H1 (cell line): ENCODE data around the gene KCTD2. TPM values are rescaled to one million over a fixed set of nuclear protein-coding genes. Genes with fewer than 3 reads are reported as not detected.

Experiments
- BCL11A ChIP-seq, 2 experiments: IDR thresholded peaks; one replicate each; pipeline ENCODE4 v1.6.1; 2011; ENCODE audit warnings: low read depth in 2 of 2, low read length in 2 of 2, mild to moderate bottlenecking in 2 of 2
- CEBPB ChIP-seq: IDR thresholded peaks from 2 replicates; pipeline ENCODE4 v1.6.1; 2012; ENCODE audit warnings: low read depth, low read length
- CHD7 ChIP-seq: fragments of 300-600 bp; sonication (generic); IDR thresholded peaks from 2 replicates; pipeline ENCODE4 v1.7.1; 2012; ENCODE audit warnings: low read length, moderate library complexity, mild to moderate bottlenecking, inconsistent platforms; ENCODE audit not compliant: insufficient replicate concordance
- POLR2A ChIP-seq, 2 experiments: IDR thresholded peaks; 1 replicate in 1 of 2; 2 replicates in 1 of 2; pipeline ENCODE4 v1.6.1; 2011; ENCODE audit warnings: low read depth in 2 of 2, low read length in 2 of 2, mild to moderate bottlenecking in 2 of 2; ENCODE audit errors: control extremely low read depth in 1 of 2
- ZNF274 ChIP-seq: IDR thresholded peaks from 2 replicates; pipeline ENCODE4 v1.7.0; 2012; ENCODE audit warnings: low read length, borderline replicate concordance; ENCODE audit errors: extremely low read depth
- polyA plus RNA-seq, 7 experiments: library from polyadenylated mRNA; depleted of rRNA in 3 of 7; stranded (reverse) in 5 of 7; unstranded in 2 of 7; fragments of >200 nt in 5 of 7; fragments of 200-250 nt in 2 of 7; gene quantifications; 1 replicate in 5 of 7; 2 replicates in 1 of 7; 4 replicates in 1 of 7; pipeline versions ENCODE4 v1.2.1 to v1.2.3, GENCODE V29; 2011 to 2013; ENCODE audit warnings: missing spikeins in 2 of 7, mixed read lengths in 2 of 7
- total RNA-seq: library from RNA; stranded (reverse); fragmentation: NEBNext Ultra II Directional; extraction: Animal tissue kit (Norgen Biotek cat#: 25700); gene quantifications from 2 replicates; pipeline ENCODE4 v1.2.1, GENCODE V29; 2021

Gene KCTD2
- total and polyA plus RNA-seq, 2 of the 8 experiments (the other 6 are each of a cell fraction or from before 2014, with no cell fraction given), result 33.7 to 36.8 TPM

- no peak for TF ChIP-seq BCL11A (IDR thresholded peaks at IDR 0.05; ENCODE audit: low read depth in 2 of 2, low read length in 2 of 2)
- no peak for TF ChIP-seq CHD7
- TF ChIP-seq CEBPB, result no peak
- no peak for TF ChIP-seq POLR2A (IDR thresholded peaks at IDR 0.05; ENCODE audit: control extremely low read depth in 1 of 2, low read depth in 2 of 2, low read length in 2 of 2)
- no peak for TF ChIP-seq ZNF274
- TF ChIP-seq, all 59 proteins: peak for 0
These were observed 22.2 kb upstream of the KCTD2 start (continued) for GRCh38 chr17:75024686-75025397.
